Measurements from ENCODE around the gene SLAMF9. TPM values are rescaled to one million over a fixed set of nuclear protein-coding genes. Genes with fewer than 3 reads are reported as not detected.

The SLAMF9 gene
- total RNA-seq, 1 donor = 0.63 TPM

- H3K4me3 ChIP-seq (ENCODE audit: low read length) = no peak overlapping the region
- no peaks in the 10 kb centered on the region for H3K4me1 ChIP-seq (ENCODE audit: insufficient read depth, low read length)
- peaks cover 4% of the 10 kb centered on the region for H3K27me3 ChIP-seq (ENCODE audit: insufficient read depth, low read length)
- no peaks in the 10 kb centered on the region for H3K9me3 ChIP-seq (ENCODE audit: low read depth, low read length)
These were observed 7.6 kb upstream of the SLAMF9 start for GRCh38 chr1:159961636-159962035.

- Histone ChIP-seq H3K4me1 (ENCODE audit: insufficient read depth, low read length) (no peaks in the 10 kb centered on the region), H3K27me3 (ENCODE audit: insufficient read depth, low read length) (peaks cover 4% of the 10 kb centered on the region), H3K4me3 (ENCODE audit: low read length) (no peak overlapping the region), H3K9me3 (ENCODE audit: low read depth, low read length) (no peaks in the 10 kb centered on the region)
These were observed 6.8 kb upstream of the SLAMF9 start for GRCh38 chr1:159960721-159961381.

GRCh38 chr1:159959451-159959850 lies 5.4 kb upstream of the SLAMF9 start:
- Histone ChIP-seq H3K4me3 (ENCODE audit: low read length) (no peak overlapping the region), H3K27me3 (ENCODE audit: insufficient read depth, low read length) (peaks cover 4% of the 10 kb centered on the region), H3K9me3 (ENCODE audit: low read depth, low read length) (no peaks in the 10 kb centered on the region), H3K4me1 (ENCODE audit: insufficient read depth, low read length) (no peaks in the 10 kb centered on the region)

- no peaks in the 10 kb centered on the region for H3K27me3 ChIP-seq (ENCODE audit: insufficient read depth, low read length)
- H3K4me3 ChIP-seq (ENCODE audit: low read length) = no peak overlapping the region
These were observed 4.8 kb upstream of the SLAMF9 start for GRCh38 chr1:159958719-159959380.

GRCh38 chr1:159957824-159958268 lies 3.8 kb upstream of the SLAMF9 start:
- peaks cover 3% of the 10 kb centered on the region for H3K27me3 ChIP-seq (ENCODE audit: insufficient read depth, low read length)
- H3K4me3 ChIP-seq (ENCODE audit: low read length) = no peak overlapping the region
- peaks cover 4% of the 10 kb centered on the region for H3K4me1 ChIP-seq (ENCODE audit: insufficient read depth, low read length)
- no peaks in the 10 kb centered on the region for H3K9me3 ChIP-seq (ENCODE audit: low read depth, low read length)

More at GRCh38 chr1:159958719-159959380, 4.8 kb upstream of the SLAMF9 start:
- Histone ChIP-seq H3K4me1 (ENCODE audit: insufficient read depth, low read length) (peaks cover 2% of the 10 kb centered on the region), H3K9me3 (ENCODE audit: low read depth, low read length) (no peaks in the 10 kb centered on the region)

GRCh38 chr1:159955456-159955855 lies 1.4 kb upstream of the SLAMF9 start:
- no peaks in the 10 kb centered on the region for H3K9me3 ChIP-seq (ENCODE audit: low read depth, low read length)
- no peak overlapping the region for H3K4me3 ChIP-seq (ENCODE audit: low read length)
- H3K4me1 ChIP-seq (ENCODE audit: insufficient read depth, low read length) = peaks cover 4% of the 10 kb centered on the region
- H3K27me3 ChIP-seq (ENCODE audit: insufficient read depth, low read length) = peaks cover 3% of the 10 kb centered on the region

- Histone ChIP-seq H3K27me3 (ENCODE audit: insufficient read depth, low read length) (peaks cover 3% of the 10 kb centered on the region), H3K4me1 (ENCODE audit: insufficient read depth, low read length) (peaks cover 4% of the 10 kb centered on the region)
These were observed 1.1 kb downstream of the SLAMF9 start for GRCh38 chr1:159952932-159953331.

GRCh38 chr1:159951551-159951950 lies 2.5 kb downstream of the SLAMF9 start:
- Histone ChIP-seq H3K9me3 (ENCODE audit: low read depth, low read length) (no peaks in the 10 kb centered on the region), H3K4me3 (ENCODE audit: low read length) (no peak overlapping the region), H3K27me3 (ENCODE audit: insufficient read depth, low read length) (peaks cover 6% of the 10 kb centered on the region), H3K4me1 (ENCODE audit: insufficient read depth, low read length) (peaks cover 4% of the 10 kb centered on the region)

More at GRCh38 chr1:159952932-159953331, 1.1 kb downstream of the SLAMF9 start:
- Histone ChIP-seq H3K4me3 (ENCODE audit: low read length) (no peak overlapping the region), H3K9me3 (ENCODE audit: low read depth, low read length) (no peaks in the 10 kb centered on the region)

- Histone ChIP-seq H3K4me1 (ENCODE audit: insufficient read depth, low read length) (peaks cover 4% of the 10 kb centered on the region), H3K4me3 (ENCODE audit: low read length) (no peak overlapping the region)
These were observed 3.0 kb downstream of the SLAMF9 start for GRCh38 chr1:159951016-159951415.

GRCh38 chr1:159949981-159950381 lies 4.1 kb downstream of the SLAMF9 start:
- peaks cover 20% of the 10 kb centered on the region for H3K27me3 ChIP-seq (ENCODE audit: insufficient read depth, low read length)
- no peaks in the 10 kb centered on the region for H3K9me3 ChIP-seq (ENCODE audit: low read depth, low read length)
- H3K4me3 ChIP-seq (ENCODE audit: low read length) = no peak overlapping the region
- peaks cover 12% of the 10 kb centered on the region for H3K4me1 ChIP-seq (ENCODE audit: insufficient read depth, low read length)

More at GRCh38 chr1:159951016-159951415, 3.0 kb downstream of the SLAMF9 start:
- Histone ChIP-seq H3K9me3 (ENCODE audit: low read depth, low read length) (no peaks in the 10 kb centered on the region), H3K27me3 (ENCODE audit: insufficient read depth, low read length) (peaks cover 11% of the 10 kb centered on the region)

- peaks cover 29% of the 10 kb centered on the region for H3K27me3 ChIP-seq (ENCODE audit: insufficient read depth, low read length)
- H3K9me3 ChIP-seq (ENCODE audit: low read depth, low read length) = no peaks in the 10 kb centered on the region
- peaks cover 13% of the 10 kb centered on the region for H3K4me1 ChIP-seq (ENCODE audit: insufficient read depth, low read length)
- H3K4me3 ChIP-seq (ENCODE audit: low read length) = no peak overlapping the region
These were observed 4.9 kb downstream of the SLAMF9 start for GRCh38 chr1:159949123-159949522.

GRCh38 chr1:159947942-159948341 lies 6.1 kb downstream of the SLAMF9 start:
- Histone ChIP-seq H3K4me3 (ENCODE audit: low read length) (no peak overlapping the region), H3K9me3 (ENCODE audit: low read depth, low read length) (no peaks in the 10 kb centered on the region), H3K4me1 (ENCODE audit: insufficient read depth, low read length) (peaks cover 10% of the 10 kb centered on the region), H3K27me3 (ENCODE audit: insufficient read depth, low read length) (peaks cover 30% of the 10 kb centered on the region)

GRCh38 chr1:159946242-159947187 lies 7.5 kb downstream of the SLAMF9 start:
- Histone ChIP-seq H3K4me1 (ENCODE audit: insufficient read depth, low read length) (peaks cover 10% of the 10 kb centered on the region), H3K9me3 (ENCODE audit: low read depth, low read length) (no peaks in the 10 kb centered on the region), H3K4me3 (ENCODE audit: low read length) (no peak overlapping the region), H3K27me3 (ENCODE audit: insufficient read depth, low read length) (peaks cover 30% of the 10 kb centered on the region)

- peaks cover 10% of the 10 kb centered on the region for H3K4me1 ChIP-seq (ENCODE audit: insufficient read depth, low read length)
- H3K4me3 ChIP-seq (ENCODE audit: low read length) = no peak within 1 kb of the TSS
- H3K27me3 ChIP-seq (ENCODE audit: insufficient read depth, low read length) = peaks cover 30% of the 10 kb centered on the region
- no peaks in the 10 kb centered on the region for H3K9me3 ChIP-seq (ENCODE audit: low read depth, low read length)
These were observed 8.4 kb downstream of the SLAMF9 start, which contains the start of gene IGSF9 for GRCh38 chr1:159945483-159946241. Gene IGSF9 (minus strand): TSS chr1:159945613. CDS start chr1:159943454, 2,159 bp downstream.

Data from mononuclear cell (primary cell).